GM12892 (cell line): Measurements from ENCODE around the gene HELT.

Source experiments
- POLR2A ChIP-seq: IDR thresholded peaks from 2 replicates; pipeline ENCODE4 v1.6.1; 2011; ENCODE audit warnings: low read depth, low read length, control low read depth
- POLR2AphosphoS5 ChIP-seq: IDR thresholded peaks from 2 replicates; pipeline ENCODE4 v1.6.1; 2011; ENCODE audit warnings: low read depth, low read length, control low read depth

- TF ChIP-seq POLR2AphosphoS5 (no peak), POLR2A (no peak)
Measured at GRCh38 chr4:184987493-184988031, 30.7 kb upstream of the HELT start.
